ENCODE data around the gene ZNF578. TPM values are rescaled to one million over a fixed set of nuclear protein-coding genes. Genes with fewer than 3 reads are reported as not detected.
"Not testable (repeated sequence)": the region's sequence is repeated elsewhere in the genome, so short reads cannot be mapped to it uniquely, and the experiment has no call there.

The ZNF578 gene
- total RNA-seq, 4 donors from 2014 or later, result 0.95 to 0.96 TPM; not detected in 2

GRCh38 chr19:52473655-52474350, 20.4 kb downstream of the ZNF578 start:
- in situ Hi-C loops (cut with MboI; ENCODE audit: low pct_ligation_motif_present in 1 of 4, low pct_unique_long_range_greater_than_20kb in 1 of 4, low sequenced_read_pairs in 3 of 4) (no loop called here), intact Hi-C loops (cut with DNase I; ENCODE audit: low total_unique reads) (no loop called here)
- Histone ChIP-seq H3K27ac (no peak overlapping the region), H3K4me1 (no peaks in the 10 kb centered on the region), H3K4me3 (no peak overlapping the region), H3K36me3 (no peaks in the 10 kb centered on the region), H3K9me3 (peaks cover 89 to 97% of the 10 kb centered on the region in 2 donors), H3K27me3 (no peaks in the 10 kb centered on the region)
- DNase-seq, result no peak
- no peak for TF ChIP-seq POLR2AphosphoS5 (IDR thresholded peaks at IDR 0.05)
- TF ChIP-seq POLR2A (IDR thresholded peaks at IDR 0.05), result no peak
- no peak for TF ChIP-seq EP300 (IDR thresholded peaks at IDR 0.05; ENCODE audit: low read depth)
- TF ChIP-seq CTCF (IDR thresholded peaks at IDR 0.05), result no peak
- 90 to 96% methylated on average over 3 of the region's 3 CpGs for WGBS, 2 donors (ENCODE audit: low coverage in 1 of 2)

- intact Hi-C loops (cut with DNase I; ENCODE audit: low total_unique reads) (no loop called here), in situ Hi-C loops (cut with MboI; ENCODE audit: low pct_ligation_motif_present in 1 of 4, low pct_unique_long_range_greater_than_20kb in 1 of 4, low sequenced_read_pairs in 3 of 4) (no loop called here)
- no peak overlapping the region for H3K4me3 ChIP-seq
- H3K27me3 ChIP-seq, result no peaks in the 10 kb centered on the region
- no peaks in the 10 kb centered on the region for H3K4me1 ChIP-seq
- no peak for TF ChIP-seq EP300 (IDR thresholded peaks at IDR 0.05; ENCODE audit: low read depth)
- no peak for TF ChIP-seq CTCF (IDR thresholded peaks at IDR 0.05)
- no peak overlapping the region for H3K27ac ChIP-seq
- H3K36me3 ChIP-seq, result no peaks in the 10 kb centered on the region
- peaks cover 87 to 97% of the 10 kb centered on the region in 2 donors for H3K9me3 ChIP-seq
- 94% methylated on average over 7 of the region's 7 CpGs for WGBS, 2 donors (ENCODE audit: low coverage in 1 of 2)
- no peak for DNase-seq
Observed at GRCh38 chr19:52474351-52475127, 21.2 kb downstream of the ZNF578 start.

GRCh38 chr19:52484111-52484743, 30.9 kb downstream of the ZNF578 start:
- 52 to 61% methylated on average over 4 to 7 of the region's 7 CpGs for WGBS, 2 donors (ENCODE audit: low coverage in 1 of 2)
- H3K27ac ChIP-seq; intact Hi-C loops (cut with DNase I; ENCODE audit: low total_unique reads); DNase-seq; H3K4me3 ChIP-seq; H3K27me3 ChIP-seq; H3K4me1 ChIP-seq; in situ Hi-C loops (cut with MboI; ENCODE audit: low pct_ligation_motif_present in 1 of 4, low pct_unique_long_range_greater_than_20kb in 1 of 4, low sequenced_read_pairs in 3 of 4); H3K36me3 ChIP-seq: not testable (repeated sequence)
- H3K9me3 ChIP-seq, result peaks cover 58 to 85% of the 10 kb centered on the region in 2 donors

GRCh38 chr19:52485064-52485463, 31.7 kb downstream of the ZNF578 start:
- H3K4me3 ChIP-seq; intact Hi-C loops (cut with DNase I; ENCODE audit: low total_unique reads); H3K4me1 ChIP-seq; H3K27me3 ChIP-seq; in situ Hi-C loops (cut with MboI; ENCODE audit: low pct_ligation_motif_present in 1 of 4, low pct_unique_long_range_greater_than_20kb in 1 of 4, low sequenced_read_pairs in 3 of 4); DNase-seq; H3K36me3 ChIP-seq; H3K27ac ChIP-seq: not testable (repeated sequence)
- H3K9me3 ChIP-seq, result peaks cover 57 to 82% of the 10 kb centered on the region in 2 donors
- 65% methylated on average over 7 of the region's 7 CpGs; no CpG with 5 or more reads in 1 of the 2 donors for WGBS, 2 donors (ENCODE audit: low coverage in 1 of 2)

- H3K27ac ChIP-seq; DNase-seq; H3K36me3 ChIP-seq; in situ Hi-C loops (cut with MboI; ENCODE audit: low pct_ligation_motif_present in 1 of 4, low pct_unique_long_range_greater_than_20kb in 1 of 4, low sequenced_read_pairs in 3 of 4); H3K4me3 ChIP-seq; H3K4me1 ChIP-seq; H3K27me3 ChIP-seq; intact Hi-C loops (cut with DNase I; ENCODE audit: low total_unique reads): not testable (repeated sequence)
- 9 to 21% methylated on average over 4 to 8 of the region's 8 CpGs for WGBS, 2 donors (ENCODE audit: low coverage in 1 of 2)
- peaks cover 51 to 76% of the 10 kb centered on the region in 2 donors for H3K9me3 ChIP-seq
Observed at GRCh38 chr19:52485561-52486240, 32.3 kb downstream of the ZNF578 start.

Measured in transverse colon (tissue), 4 donors.